Measurements from ENCODE around the gene DENND1A.

DNA sequence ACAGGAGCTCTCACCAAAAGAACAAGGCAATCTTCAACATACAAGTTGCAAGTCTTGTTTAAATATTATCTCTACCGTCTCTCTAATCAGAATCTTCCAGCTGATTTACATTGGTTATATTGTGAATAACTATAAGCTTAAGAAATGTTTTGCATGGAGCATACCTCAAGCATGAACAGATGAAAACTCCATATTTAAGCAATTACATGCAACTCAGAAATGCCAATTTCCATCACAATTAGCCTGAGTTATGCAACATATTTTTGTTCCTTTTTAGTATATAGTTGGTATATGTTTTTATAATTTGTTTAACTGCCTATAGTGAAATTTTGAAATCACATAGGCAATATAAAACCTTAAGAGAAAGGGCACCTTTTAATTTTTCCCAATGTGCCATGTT, 142.5 kb downstream of the DENND1A start:
- TF ChIP-seq, protein P1, sequence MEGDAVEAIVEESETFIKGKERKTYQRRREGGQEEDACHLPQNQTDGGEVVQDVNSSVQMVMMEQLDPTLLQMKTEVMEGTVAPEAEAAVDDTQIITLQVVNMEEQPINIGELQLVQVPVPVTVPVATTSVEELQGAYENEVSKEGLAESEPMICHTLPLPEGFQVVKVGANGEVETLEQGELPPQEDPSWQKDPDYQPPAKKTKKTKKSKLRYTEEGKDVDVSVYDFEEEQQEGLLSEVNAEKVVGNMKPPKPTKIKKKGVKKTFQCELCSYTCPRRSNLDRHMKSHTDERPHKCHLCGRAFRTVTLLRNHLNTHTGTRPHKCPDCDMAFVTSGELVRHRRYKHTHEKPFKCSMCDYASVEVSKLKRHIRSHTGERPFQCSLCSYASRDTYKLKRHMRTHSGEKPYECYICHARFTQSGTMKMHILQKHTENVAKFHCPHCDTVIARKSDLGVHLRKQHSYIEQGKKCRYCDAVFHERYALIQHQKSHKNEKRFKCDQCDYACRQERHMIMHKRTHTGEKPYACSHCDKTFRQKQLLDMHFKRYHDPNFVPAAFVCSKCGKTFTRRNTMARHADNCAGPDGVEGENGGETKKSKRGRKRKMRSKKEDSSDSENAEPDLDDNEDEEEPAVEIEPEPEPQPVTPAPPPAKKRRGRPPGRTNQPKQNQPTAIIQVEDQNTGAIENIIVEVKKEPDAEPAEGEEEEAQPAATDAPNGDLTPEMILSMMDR (IDR thresholded peaks at IDR 0.05): no peak
- no peak for TF ChIP-seq POLR2A (IDR thresholded peaks at IDR 0.05)

Data from adrenal gland (tissue), 5 donors.